GM13976 (cell line): Measurements from ENCODE around the gene NUMA1.

Experiments
- DNase-seq: peaks from one replicate; pipeline ENCODE4 v3.0.0; 2012; ENCODE audit warnings: low spot score
- in situ Hi-C: fragments of 300-500 bp; cut with MboI; formaldehyde crosslinking; loops from one replicate; pipeline ENCODE4 v1.12.0; 2022; ENCODE audit warnings: low sequenced_read_pairs, mixed read lengths, inconsistent platforms; ENCODE audit not compliant: unreplicated experiment
- TF ChIP-seq, protein P1 (sequence below): IDR thresholded peaks from 2 replicates; pipeline ENCODE4 v1.5.1; 2012; ENCODE audit warnings: borderline replicate concordance, mild to moderate bottlenecking; ENCODE audit not compliant: insufficient read depth; ENCODE audit errors: extremely low read depth, missing control alignments, control extremely low read depth

NUMA1 gene

DNA sequence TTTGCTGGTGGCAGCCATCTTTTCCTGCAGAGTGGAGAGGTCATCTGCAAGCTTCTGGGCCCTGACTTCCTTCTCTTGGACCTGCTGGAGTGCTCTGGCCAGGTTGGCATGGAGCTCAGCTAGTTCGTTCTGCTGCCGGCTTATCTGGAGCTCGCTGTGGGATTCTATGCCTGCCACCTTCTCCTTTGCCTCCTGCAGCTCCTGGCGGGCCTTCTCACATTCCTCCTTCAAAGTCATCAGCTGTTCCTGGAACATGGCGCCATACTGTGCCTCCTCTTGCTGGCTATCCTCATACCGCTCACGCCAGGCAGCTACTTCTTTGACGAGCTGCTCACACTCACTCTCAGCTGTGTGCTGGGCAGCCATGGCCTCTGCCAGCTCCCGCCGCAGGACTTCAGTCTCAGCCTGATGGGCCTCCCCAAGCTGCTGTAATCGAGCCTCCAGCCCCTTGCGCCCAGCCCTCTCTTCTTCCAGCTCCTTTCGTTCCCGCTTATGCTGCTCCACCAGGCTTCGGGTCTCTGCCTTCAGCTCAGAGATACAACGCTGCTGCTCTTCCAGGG, 65.5 kb downstream of the NUMA1 start:
- peak; percentile 10 for DNase-seq
- in situ Hi-C loops, result no loop called here
- TF ChIP-seq, protein P1, sequence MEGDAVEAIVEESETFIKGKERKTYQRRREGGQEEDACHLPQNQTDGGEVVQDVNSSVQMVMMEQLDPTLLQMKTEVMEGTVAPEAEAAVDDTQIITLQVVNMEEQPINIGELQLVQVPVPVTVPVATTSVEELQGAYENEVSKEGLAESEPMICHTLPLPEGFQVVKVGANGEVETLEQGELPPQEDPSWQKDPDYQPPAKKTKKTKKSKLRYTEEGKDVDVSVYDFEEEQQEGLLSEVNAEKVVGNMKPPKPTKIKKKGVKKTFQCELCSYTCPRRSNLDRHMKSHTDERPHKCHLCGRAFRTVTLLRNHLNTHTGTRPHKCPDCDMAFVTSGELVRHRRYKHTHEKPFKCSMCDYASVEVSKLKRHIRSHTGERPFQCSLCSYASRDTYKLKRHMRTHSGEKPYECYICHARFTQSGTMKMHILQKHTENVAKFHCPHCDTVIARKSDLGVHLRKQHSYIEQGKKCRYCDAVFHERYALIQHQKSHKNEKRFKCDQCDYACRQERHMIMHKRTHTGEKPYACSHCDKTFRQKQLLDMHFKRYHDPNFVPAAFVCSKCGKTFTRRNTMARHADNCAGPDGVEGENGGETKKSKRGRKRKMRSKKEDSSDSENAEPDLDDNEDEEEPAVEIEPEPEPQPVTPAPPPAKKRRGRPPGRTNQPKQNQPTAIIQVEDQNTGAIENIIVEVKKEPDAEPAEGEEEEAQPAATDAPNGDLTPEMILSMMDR, result no peak

DNA sequence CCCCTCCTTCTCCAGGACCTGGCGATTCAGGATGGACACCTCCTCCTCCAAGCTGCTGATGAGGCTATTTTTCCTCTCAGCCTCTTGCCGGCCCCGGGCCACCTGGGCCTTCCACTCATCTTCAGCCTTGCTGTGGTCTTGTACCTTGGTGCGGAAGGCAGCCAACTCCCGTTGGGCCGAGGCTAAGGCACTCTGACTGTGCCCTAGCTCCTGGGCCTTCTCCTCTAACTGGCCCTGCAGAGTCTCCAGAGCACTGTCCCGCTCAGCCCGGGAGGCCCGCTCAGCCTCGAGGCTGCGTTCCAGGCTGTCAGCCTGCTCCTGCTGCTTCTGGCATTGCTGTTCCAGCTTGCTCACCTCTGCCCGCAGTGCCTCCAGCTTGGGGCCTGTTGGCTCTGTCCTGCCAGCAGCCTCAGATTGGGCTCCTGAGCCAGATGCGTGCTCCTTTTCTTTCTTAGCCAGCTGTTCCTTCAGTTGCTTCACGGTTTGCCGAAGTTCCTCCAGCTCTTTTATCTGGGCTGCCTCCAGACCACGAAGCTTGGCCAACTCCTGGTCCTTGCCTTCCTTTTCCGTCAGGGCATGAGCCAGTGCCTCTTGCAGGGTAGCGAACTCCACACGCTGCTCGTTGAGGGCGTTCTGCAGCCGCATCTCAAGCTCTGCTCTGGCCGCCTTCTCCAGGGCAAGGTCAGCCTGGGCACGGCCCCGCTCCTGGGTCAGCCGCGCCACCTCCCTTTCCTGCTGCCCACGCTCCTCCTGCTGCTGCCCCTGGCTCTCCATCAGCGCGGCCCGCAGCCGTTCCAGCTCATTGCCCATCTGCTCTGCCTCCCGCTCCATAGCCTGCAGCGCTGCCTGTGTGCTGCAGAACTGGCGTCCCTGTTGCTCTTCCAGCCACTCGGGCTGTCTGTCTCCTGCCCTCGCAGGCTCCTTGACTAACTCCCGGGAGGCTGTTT, 66.3 kb downstream of the NUMA1 start:
- in situ Hi-C loops, result no loop called here
- no peak for DNase-seq
- TF ChIP-seq, protein P1, result no peak

DNA sequence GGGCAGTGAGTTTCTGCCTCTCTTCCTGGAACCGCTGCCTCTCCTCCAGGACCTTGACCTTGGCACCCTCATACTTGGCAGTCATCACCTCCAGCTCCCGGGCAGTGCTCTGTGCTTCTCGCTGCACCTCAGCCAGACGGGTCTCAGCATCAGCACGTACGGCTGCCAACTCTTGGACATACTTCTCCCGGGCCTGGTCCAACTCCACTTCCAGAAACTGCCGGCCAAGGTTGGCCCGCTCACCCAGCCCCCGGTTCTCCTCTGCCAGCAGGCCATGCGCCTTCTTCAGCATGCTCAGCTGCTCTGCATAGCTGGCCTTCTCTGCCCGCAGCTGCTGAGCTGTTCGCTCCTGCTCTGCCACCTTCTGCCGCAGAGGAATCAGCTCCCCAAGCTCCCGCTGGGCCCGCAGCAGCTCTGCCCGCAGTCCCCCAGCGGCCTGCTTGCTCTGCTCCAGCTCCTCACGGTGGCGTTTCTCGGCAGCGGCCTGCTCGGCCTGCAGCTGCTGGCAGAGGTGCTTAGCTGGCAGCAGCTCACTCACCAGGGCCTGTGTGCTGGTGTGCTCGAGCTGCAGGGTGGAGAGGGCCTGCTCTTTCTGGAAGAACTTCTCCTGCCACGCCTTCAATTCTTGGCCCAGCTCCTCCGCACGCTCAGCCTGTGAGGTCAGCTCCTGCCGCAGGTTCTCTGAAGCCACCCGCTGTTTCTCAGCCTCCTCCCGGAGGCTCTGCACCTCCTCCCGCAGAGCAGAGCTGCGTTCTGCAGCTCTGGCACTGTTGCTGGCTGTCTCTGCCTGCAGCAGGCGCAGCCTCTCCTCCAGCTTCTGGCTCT, 67.2 kb downstream of the NUMA1 start:
- DNase-seq, result no peak
- TF ChIP-seq, protein P1, result no peak
- in situ Hi-C loops, result no loop called here

DNA sequence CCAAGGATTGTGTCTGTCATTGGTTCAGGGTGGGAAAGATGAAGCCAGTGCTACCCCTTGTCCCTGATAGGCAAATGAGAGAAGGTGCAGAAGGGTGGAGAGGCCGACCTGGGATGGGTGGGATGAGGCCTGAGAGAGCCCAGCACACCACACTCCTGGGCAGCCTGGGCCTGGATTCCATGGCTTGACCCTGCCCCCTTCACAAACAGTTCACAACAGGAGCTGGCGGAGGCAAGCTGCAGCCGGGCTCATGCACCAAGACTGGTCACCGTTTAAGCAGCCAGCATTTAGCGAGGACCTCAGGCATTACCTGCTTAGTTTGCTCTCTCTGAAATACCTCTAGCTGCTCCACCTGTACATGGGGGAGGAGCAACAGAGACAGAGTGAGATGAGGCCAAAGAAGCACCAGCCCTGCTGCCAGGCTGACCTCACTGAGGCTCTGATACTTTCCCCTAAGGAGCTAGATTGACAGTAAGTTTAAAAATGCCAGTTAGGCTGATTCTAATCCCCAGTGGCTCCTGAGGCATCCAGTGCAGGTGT, 68.2 kb downstream of the NUMA1 start:
- in situ Hi-C loops, result no loop called here
- TF ChIP-seq, protein P1, result no peak
- no peak for DNase-seq

DNA sequence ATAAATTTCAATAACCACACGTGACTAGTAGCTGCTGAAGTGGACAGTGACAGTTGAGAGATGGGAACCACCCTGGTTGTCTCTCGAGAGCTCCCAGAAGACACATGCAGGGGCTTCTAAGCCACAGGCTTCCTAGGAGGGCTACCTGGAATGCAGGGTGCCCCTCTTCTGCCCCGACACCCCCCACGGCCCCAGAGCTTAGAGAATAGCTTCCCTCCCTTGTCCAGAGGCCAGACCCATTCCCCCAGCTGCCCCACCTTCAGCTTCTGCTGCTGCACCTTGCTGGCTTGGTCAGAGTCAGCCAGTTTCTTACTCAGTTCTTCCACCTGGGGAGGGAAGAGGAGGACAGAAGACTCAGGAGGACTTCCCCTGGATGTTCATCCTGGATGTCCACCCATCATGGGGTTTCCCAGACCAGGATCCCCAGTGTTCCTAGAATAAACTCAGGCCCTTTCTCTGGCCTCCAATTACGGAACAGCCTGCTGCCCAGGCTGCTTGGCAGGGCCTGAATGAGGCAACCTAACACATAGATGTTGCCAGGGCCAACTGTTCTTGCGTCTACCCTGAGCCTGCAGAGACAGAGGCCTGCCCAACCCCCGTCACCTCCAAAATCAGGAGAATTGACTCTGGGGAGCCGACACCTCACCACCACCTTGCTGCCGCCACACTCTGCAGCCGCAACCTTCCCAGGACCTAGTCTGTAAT, 69.7 kb downstream of the NUMA1 start:
- TF ChIP-seq, protein P1, result no peak
- in situ Hi-C loops, result no loop called here
- DNase-seq, result peak; percentile 11
